GM12801 (cell line): ENCODE measurements around the gene FBLN1.

Experiments used
- CTCF ChIP-seq: IDR thresholded peaks from one replicate; pipeline ENCODE4 v1.5.1; 2011; ENCODE audit warnings: control low read depth; ENCODE audit not compliant: insufficient read length; ENCODE audit errors: extremely low read depth

FBLN1 gene

GRCh38 chr22:45553351-45554039 lies 50.8 kb downstream of the FBLN1 start:
- TF ChIP-seq CTCF: no peak

DNA sequence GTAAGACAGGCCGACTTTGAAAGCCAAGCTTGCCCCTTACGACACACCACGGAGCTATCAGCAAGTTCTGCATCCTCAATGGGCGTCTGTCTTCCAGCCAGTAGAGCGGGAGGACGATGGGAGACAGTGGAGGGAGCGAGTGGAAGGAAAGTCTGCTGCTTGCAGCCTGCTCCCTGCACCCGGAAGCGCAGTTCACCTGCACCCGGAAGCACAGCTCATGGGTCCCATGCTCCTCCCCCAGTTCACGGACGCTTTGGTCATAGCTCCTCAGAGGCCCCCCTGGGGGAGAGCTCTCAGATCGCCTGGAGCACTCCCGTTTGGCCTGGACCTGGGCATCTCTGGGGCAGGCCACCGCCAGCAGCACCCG lies 51.3 kb downstream of the FBLN1 start:
- TF ChIP-seq CTCF: no peak

- TF ChIP-seq CTCF: no peak
Measured at GRCh38 chr22:45554861-45555260, 52.2 kb downstream of the FBLN1 start.

DNA sequence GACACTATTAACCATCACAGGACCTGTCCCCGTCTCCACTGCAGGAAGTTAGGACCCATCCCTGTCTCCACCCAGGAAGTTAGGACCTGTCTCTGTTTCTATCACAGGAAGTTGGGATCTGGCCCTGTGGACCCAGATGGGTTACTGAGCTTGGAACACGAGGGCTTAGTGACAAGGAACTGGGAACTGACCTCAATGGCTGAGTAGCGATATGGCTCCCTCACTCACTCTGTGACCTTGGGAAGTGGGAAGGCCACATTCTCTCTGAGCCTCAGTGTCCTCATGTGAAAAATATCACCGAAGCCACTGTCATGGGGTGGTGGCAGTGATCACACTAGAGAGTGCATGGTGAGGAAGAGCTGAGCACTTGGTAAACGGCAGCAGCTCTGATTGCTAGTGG lies 59.4 kb downstream of the FBLN1 start:
- TF ChIP-seq CTCF: no peak

GRCh38 chr22:45562537-45563361 lies 60.1 kb downstream of the FBLN1 start:
- TF ChIP-seq CTCF: no peak

DNA sequence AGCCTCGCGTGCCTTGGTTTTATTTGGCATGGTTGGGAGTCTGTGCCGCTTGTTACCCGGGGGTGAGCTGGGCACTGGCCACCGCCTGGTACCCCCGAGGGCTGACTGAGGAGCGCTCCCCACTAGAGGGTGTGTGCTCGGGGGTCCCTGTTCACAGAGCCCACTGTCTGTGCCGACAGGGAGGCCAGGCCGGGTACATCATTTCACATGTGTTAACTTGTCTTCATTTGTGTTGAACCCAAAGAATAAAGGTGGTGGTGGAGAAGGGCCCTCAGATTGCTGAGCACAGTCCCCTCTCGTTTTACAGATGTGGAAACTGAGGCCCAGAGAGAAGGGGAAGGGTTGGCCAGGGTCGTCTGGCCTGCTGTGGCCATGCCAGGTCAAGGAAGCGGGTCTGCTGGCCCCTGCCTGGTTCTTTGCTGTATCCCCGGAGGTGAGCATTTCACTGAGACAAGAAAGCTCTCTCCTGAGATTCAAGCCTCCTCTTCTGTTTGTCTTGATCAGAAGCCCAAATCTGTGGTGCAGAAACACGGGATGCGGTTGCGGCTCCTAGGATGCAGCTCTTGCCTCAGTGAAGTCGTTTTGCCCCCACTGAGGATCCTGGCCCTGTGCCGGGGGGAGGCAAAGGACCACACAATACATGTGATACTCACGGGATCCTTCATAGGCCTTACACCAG lies 60.8 kb downstream of the FBLN1 start:
- no peak for TF ChIP-seq CTCF

DNA sequence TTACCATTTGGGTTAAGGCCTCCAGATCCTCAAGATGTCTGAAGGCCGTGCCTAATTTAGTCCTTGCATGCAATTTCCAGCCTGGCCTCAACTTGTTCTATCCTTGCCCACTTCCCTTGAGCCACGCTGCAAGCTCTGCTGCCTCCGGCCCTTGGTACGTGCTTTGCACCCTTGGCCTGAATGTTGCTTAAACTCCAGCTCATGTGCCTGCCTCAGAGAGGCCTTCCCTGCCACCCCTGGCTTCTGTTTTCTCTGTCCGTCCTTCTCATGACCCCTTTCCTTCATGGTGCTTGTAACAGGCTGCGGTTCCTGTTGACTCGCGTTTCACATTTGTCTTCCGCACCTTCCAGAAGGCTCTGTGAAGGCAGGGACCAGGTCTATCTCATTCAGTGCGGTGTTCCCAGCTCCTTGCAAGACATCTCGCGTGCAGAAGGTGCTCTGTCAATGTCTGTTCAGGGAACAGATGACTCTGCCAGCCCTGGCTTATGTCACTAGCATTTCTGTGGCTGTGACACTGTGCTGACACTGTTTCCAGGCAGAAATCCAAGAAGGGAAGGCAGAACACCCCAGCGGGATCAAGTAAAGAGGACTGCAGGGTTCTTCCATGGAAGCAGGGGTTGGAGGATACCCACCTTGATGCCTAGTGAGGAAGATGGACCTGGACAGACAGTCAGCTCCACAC lies 61.8 kb downstream of the FBLN1 start:
- TF ChIP-seq CTCF: no peak
